ENCODE data around the gene PRR13.
"Not testable (repeated sequence)": the region's sequence is repeated elsewhere in the genome, so short reads cannot be mapped to it uniquely, and the experiment has no call there.

The PRR13 gene

GRCh38 chr12:53441040-53441833 is at the start of gene PRR13:
PRR13 (plus strand) TSS chr12:53441734; CDS start chr12:53442715, 981 bp downstream.
- peak; percentile 96 for DNase-seq (ENCODE audit: low read depth, low spot score)
- peak within 1 kb of the TSS; percentile 89 for H3K27ac ChIP-seq

GRCh38 chr12:53399896-53400295 is 41.6 kb upstream of the PRR13 start:
- no peak for DNase-seq (ENCODE audit: low read depth, low spot score)
- no peak overlapping the region for H3K27ac ChIP-seq

GRCh38 chr12:53402351-53402750 is 39.2 kb upstream of the PRR13 start:
- not testable (repeated sequence) for H3K27ac ChIP-seq; DNase-seq (ENCODE audit: low read depth, low spot score)

- DNase-seq (ENCODE audit: low read depth, low spot score) = no peak
- H3K27ac ChIP-seq = no peak overlapping the region
Measured at GRCh38 chr12:53402871-53403270, 38.7 kb upstream of the PRR13 start.

- DNase-seq (ENCODE audit: low read depth, low spot score) = no peak
- H3K27ac ChIP-seq = no peak overlapping the region
Measured at GRCh38 chr12:53410951-53411350, 30.6 kb upstream of the PRR13 start.

- DNase-seq (ENCODE audit: low read depth, low spot score) = no peak
Measured at GRCh38 chr12:53413485-53414204, 27.9 kb upstream of the PRR13 start.

GRCh38 chr12:53414756-53415417 is 26.6 kb upstream of the PRR13 start:
- H3K27ac ChIP-seq = no peak overlapping the region
- no peak for DNase-seq (ENCODE audit: low read depth, low spot score)

More at GRCh38 chr12:53413485-53414204, 27.9 kb upstream of the PRR13 start:
- H3K27ac ChIP-seq = no peak overlapping the region

- DNase-seq (ENCODE audit: low read depth, low spot score); H3K27ac ChIP-seq: not testable (repeated sequence)
Measured at GRCh38 chr12:53415752-53416389, 25.7 kb upstream of the PRR13 start.

GRCh38 chr12:53417291-53417816 is 24.2 kb upstream of the PRR13 start:
- not testable (repeated sequence) for H3K27ac ChIP-seq; DNase-seq (ENCODE audit: low read depth, low spot score)

GRCh38 chr12:53418221-53418620 is 23.3 kb upstream of the PRR13 start:
- H3K27ac ChIP-seq = no peak overlapping the region
- DNase-seq (ENCODE audit: low read depth, low spot score) = no peak

- DNase-seq (ENCODE audit: low read depth, low spot score) = no peak
- H3K27ac ChIP-seq = no peak overlapping the region
Measured at GRCh38 chr12:53419756-53420155, 21.8 kb upstream of the PRR13 start.

GRCh38 chr12:53422247-53422646 is 19.3 kb upstream of the PRR13 start:
- not testable (repeated sequence) for DNase-seq (ENCODE audit: low read depth, low spot score); H3K27ac ChIP-seq

GRCh38 chr12:53423597-53423996 is 17.9 kb upstream of the PRR13 start, which contains the start of gene AMHR2:
AMHR2 (plus strand) TSS chr12:53423855; CDS start chr12:53423935, 80 bp downstream.
- H3K27ac ChIP-seq = no peak within 1 kb of the TSS
- DNase-seq (ENCODE audit: low read depth, low spot score) = no peak

- H3K27ac ChIP-seq = no peak overlapping the region
- no peak for DNase-seq (ENCODE audit: low read depth, low spot score)
Measured at GRCh38 chr12:53424626-53425514, 16.7 kb upstream of the PRR13 start.

- H3K27ac ChIP-seq = no peak overlapping the region
- DNase-seq (ENCODE audit: low read depth, low spot score) = no peak
Measured at GRCh38 chr12:53425515-53426150, 15.9 kb upstream of the PRR13 start.

GRCh38 chr12:53427905-53428594 is 13.5 kb upstream of the PRR13 start:
- DNase-seq (ENCODE audit: low read depth, low spot score) = peak; percentile 97
- peak overlapping the region; percentile 16 for H3K27ac ChIP-seq

GRCh38 chr12:53428741-53429140 is 12.8 kb upstream of the PRR13 start:
- no peak for DNase-seq (ENCODE audit: low read depth, low spot score)
- H3K27ac ChIP-seq = peak overlapping the region; percentile 16

GRCh38 chr12:53430116-53430515 is 11.4 kb upstream of the PRR13 start:
- no peak overlapping the region for H3K27ac ChIP-seq
- no peak for DNase-seq (ENCODE audit: low read depth, low spot score)

Measured in epithelial cell of prostate (primary cell).